ENCODE measurements around the gene SERGEF.

Gene SERGEF

GRCh38 chr11:17812091-17812864 is 200.6 kb downstream of the SERGEF start:
- Histone ChIP-seq H3K4me3 (ENCODE audit: low read length) (no peak overlapping the region), H3K27ac (ENCODE audit: low read length) (no peak overlapping the region), H3K27me3 (replicated peaks; ENCODE audit: insufficient read depth, low read length) (no peaks in the 10 kb centered on the region), H3K36me3 (replicated peaks; ENCODE audit: insufficient read depth, low read length) (no peaks in the 10 kb centered on the region), H3K4me2 (ENCODE audit: low read depth, low read length) (no peak overlapping the region), H3K9ac (ENCODE audit: low read length) (no peak overlapping the region), H3K79me2 (ENCODE audit: low read length) (no peaks in the 10 kb centered on the region), H3K4me1 (ENCODE audit: low read length) (no peaks in the 10 kb centered on the region), H4K20me1 (ENCODE audit: insufficient read depth, low read length) (no peaks in the 10 kb centered on the region), H3K9me3 (replicated peaks; ENCODE audit: insufficient read depth, low read length) (no peaks in the 10 kb centered on the region), H3F3A (ENCODE audit: insufficient read depth, low read length) (no peaks in the 10 kb centered on the region), H3K9me2 (replicated peaks; ENCODE audit: insufficient read depth, low read length) (no peaks in the 10 kb centered on the region), H2AFZ (ENCODE audit: low read length) (no peak overlapping the region)
- DNase-seq: no peak
- TF ChIP-seq EZH2phosphoT487 (IDR thresholded peaks at IDR 0.05; ENCODE audit: low read length) (no peak), CTCF (IDR thresholded peaks at IDR 0.05; ENCODE audit: low read length) (no peak), EZH2 (optimal IDR thresholded peaks at IDR 0.05; ENCODE audit: low read depth, low read length) (no peak)

DNA sequence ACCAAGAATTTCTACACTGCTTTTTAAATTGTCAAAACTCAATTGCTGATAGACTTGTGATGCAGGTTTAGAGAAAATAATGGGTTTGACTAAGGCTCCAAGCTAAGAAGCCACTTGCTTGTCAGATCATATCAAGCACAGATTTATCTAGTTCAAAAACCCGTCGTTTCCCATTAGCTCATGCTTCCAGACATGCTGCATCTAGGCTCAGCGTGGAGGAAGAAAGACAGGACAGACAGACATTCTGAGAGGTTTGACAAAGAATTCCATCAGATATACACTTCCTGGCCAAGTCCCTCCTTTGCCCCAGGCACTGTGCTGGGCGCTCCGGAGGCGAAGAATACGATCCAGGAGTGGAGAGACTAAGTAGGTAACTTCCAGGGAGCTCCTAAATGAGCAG is 201.5 kb downstream of the SERGEF start:
- no peaks in the 10 kb centered on the region for H3K9me3 ChIP-seq (replicated peaks; ENCODE audit: insufficient read depth, low read length)
- H2AFZ ChIP-seq (ENCODE audit: low read length): no peak overlapping the region
- no peaks in the 10 kb centered on the region for H3K4me1 ChIP-seq (ENCODE audit: low read length)
- no peaks in the 10 kb centered on the region for H3K9me2 ChIP-seq (replicated peaks; ENCODE audit: insufficient read depth, low read length)
- H3K9ac ChIP-seq (ENCODE audit: low read length): no peak overlapping the region
- no peaks in the 10 kb centered on the region for H4K20me1 ChIP-seq (ENCODE audit: insufficient read depth, low read length)
- H3F3A ChIP-seq (ENCODE audit: insufficient read depth, low read length): no peaks in the 10 kb centered on the region
- no peak overlapping the region for H3K4me2 ChIP-seq (ENCODE audit: low read depth, low read length)
- no peak overlapping the region for H3K4me3 ChIP-seq (ENCODE audit: low read length)
- H3K27me3 ChIP-seq (replicated peaks; ENCODE audit: insufficient read depth, low read length): no peaks in the 10 kb centered on the region
- DNase-seq: no peak
- H3K79me2 ChIP-seq (ENCODE audit: low read length): no peaks in the 10 kb centered on the region
- no peak overlapping the region for H3K27ac ChIP-seq (ENCODE audit: low read length)
- no peaks in the 10 kb centered on the region for H3K36me3 ChIP-seq (replicated peaks; ENCODE audit: insufficient read depth, low read length)
- TF ChIP-seq CTCF (IDR thresholded peaks at IDR 0.05; ENCODE audit: low read length) (no peak), EZH2phosphoT487 (IDR thresholded peaks at IDR 0.05; ENCODE audit: low read length) (no peak), EZH2 (optimal IDR thresholded peaks at IDR 0.05; ENCODE audit: low read depth, low read length) (no peak)

DNA sequence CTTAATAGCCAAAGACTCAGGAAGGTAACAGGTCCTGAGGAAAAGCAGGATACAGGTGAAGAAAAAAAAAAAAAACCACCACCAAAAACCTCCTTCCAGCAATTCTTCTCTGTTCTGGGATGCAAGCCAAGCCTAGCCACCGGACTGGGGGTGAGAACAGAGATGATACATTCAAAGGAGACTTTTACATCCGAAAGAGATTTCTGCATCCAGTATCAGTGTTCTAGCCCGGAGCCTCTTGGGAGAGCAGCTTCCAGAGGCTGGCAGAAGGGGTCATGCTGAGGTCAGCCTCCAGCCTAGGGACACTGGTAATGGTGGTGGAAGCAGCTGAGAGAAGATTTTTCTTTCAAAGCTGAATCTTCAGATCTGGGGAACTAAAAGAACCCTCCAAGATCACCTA is 202.1 kb downstream of the SERGEF start:
- no peaks in the 10 kb centered on the region for H3K9me2 ChIP-seq (replicated peaks; ENCODE audit: insufficient read depth, low read length)
- no peak overlapping the region for H3K4me3 ChIP-seq (ENCODE audit: low read length)
- no peak overlapping the region for H3K4me2 ChIP-seq (ENCODE audit: low read depth, low read length)
- H3K4me1 ChIP-seq (ENCODE audit: low read length): no peaks in the 10 kb centered on the region
- H3F3A ChIP-seq (ENCODE audit: insufficient read depth, low read length): no peaks in the 10 kb centered on the region
- no peak for TF ChIP-seq EZH2phosphoT487 (IDR thresholded peaks at IDR 0.05; ENCODE audit: low read length)
- no peak for TF ChIP-seq CTCF (IDR thresholded peaks at IDR 0.05; ENCODE audit: low read length)
- no peak overlapping the region for H3K9ac ChIP-seq (ENCODE audit: low read length)
- no peaks in the 10 kb centered on the region for H3K36me3 ChIP-seq (replicated peaks; ENCODE audit: insufficient read depth, low read length)
- H3K27me3 ChIP-seq (replicated peaks; ENCODE audit: insufficient read depth, low read length): no peaks in the 10 kb centered on the region
- no peak for DNase-seq
- H3K9me3 ChIP-seq (replicated peaks; ENCODE audit: insufficient read depth, low read length): no peaks in the 10 kb centered on the region
- H3K27ac ChIP-seq (ENCODE audit: low read length): no peak overlapping the region
- no peak overlapping the region for H2AFZ ChIP-seq (ENCODE audit: low read length)
- H3K79me2 ChIP-seq (ENCODE audit: low read length): no peaks in the 10 kb centered on the region
- H4K20me1 ChIP-seq (ENCODE audit: insufficient read depth, low read length): no peaks in the 10 kb centered on the region
